ENCODE measurements around the gene FOXL2NB.

Gene FOXL2NB

DNA sequence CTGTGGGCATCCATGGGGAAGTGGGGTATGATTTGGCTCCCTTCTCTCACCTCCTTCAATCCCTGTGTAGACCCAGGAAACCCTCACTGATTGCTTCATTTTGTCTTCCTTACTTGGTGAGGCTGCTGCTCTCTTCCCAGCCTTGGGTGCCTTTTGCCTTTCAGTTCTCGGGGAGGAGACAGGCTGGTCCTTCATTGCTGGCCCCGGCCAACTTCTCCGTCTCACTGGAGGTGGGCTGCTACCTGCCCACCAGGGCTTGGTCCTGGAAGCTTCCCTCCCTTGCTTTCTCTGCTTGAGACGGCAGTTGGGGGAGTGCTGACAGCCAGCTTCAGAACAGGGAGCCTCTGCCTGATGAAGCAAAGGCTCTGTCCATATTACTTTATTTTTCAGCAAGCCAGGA lies 4.7 kb upstream of the FOXL2NB start:
- H3K4me1 ChIP-seq (ENCODE audit: insufficient read depth, low read length), result no peaks in the 10 kb centered on the region

DNA sequence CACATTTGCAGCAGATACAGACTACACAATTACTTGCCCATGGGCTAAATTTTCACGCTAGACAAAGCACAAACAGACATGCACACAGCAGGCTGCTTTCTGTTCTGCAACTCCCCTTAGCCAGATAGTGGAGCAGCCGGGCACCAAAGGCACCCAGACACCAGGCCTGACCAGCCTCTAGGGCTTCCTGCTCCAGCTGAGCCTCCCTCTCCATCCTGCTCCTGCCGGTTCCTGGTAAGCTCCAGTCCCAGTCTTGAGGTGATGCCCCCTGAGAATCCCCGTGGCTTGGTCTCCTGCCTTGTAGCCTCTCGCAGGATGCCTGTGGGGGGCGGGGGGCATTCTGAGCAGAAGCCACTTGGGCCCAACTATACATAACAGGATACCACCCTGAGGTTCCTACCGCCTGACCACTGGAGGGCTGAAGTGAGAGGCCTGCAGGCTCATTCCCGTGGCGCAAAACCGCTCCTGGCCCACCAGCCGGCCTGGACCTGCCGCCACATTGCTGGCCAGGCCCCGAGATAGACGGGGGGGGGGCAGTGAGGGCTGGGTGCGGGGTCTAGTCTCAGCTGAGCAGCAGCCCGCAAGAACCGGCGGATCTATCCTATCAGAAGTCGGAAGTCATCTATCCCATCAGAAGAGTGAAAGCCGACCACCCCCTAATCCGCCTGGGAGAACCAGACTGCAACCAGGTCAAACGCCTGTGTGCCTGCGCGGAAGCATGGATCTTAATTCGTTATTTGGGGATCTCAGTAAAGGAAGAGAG lies 4.0 kb upstream of the FOXL2NB start:
- ATAC-seq (ENCODE audit: insufficient read depth, low read depth), result no peak
- no peak for DNase-seq
- Histone ChIP-seq H2AFZ (ENCODE audit: low read depth, low read length) (no peak overlapping the region), H3K27ac (ENCODE audit: low read length) (no peak overlapping the region), H3K9me3 (ENCODE audit: insufficient read depth, low read length, severe bottlenecking) (no peaks in the 10 kb centered on the region), H3K36me3 (ENCODE audit: insufficient read depth, low read length) (no peaks in the 10 kb centered on the region), H3K4me1 (ENCODE audit: insufficient read depth, low read length) (no peaks in the 10 kb centered on the region), H3K27me3 (ENCODE audit: insufficient read depth, low read length, poor library complexity) (no peaks in the 10 kb centered on the region), H3K4me2 (ENCODE audit: insufficient read depth, low read length) (no peak overlapping the region), H3K9ac (ENCODE audit: low read depth, low read length) (no peak overlapping the region), H3K79me2 (ENCODE audit: insufficient read depth, low read length) (no peaks in the 10 kb centered on the region), H3K4me3 (ENCODE audit: low read depth in 1 of 2, low read length in 2 of 2) (no peak overlapping the region), H4K20me1 (ENCODE audit: insufficient read depth, low read length) (no peaks in the 10 kb centered on the region)
- TF ChIP-seq EZH2 (IDR thresholded peaks at IDR 0.05; ENCODE audit: borderline replicate concordance, low read depth, low read length, severe bottlenecking), result no peak
- TF ChIP-seq, protein P1, sequence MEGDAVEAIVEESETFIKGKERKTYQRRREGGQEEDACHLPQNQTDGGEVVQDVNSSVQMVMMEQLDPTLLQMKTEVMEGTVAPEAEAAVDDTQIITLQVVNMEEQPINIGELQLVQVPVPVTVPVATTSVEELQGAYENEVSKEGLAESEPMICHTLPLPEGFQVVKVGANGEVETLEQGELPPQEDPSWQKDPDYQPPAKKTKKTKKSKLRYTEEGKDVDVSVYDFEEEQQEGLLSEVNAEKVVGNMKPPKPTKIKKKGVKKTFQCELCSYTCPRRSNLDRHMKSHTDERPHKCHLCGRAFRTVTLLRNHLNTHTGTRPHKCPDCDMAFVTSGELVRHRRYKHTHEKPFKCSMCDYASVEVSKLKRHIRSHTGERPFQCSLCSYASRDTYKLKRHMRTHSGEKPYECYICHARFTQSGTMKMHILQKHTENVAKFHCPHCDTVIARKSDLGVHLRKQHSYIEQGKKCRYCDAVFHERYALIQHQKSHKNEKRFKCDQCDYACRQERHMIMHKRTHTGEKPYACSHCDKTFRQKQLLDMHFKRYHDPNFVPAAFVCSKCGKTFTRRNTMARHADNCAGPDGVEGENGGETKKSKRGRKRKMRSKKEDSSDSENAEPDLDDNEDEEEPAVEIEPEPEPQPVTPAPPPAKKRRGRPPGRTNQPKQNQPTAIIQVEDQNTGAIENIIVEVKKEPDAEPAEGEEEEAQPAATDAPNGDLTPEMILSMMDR (IDR thresholded peaks at IDR 0.05; ENCODE audit: borderline replicate concordance, extremely low read depth, low read length, poor library complexity, severe bottlenecking), result no peak

More for the DNA sequence above, 4.7 kb upstream of the FOXL2NB start:
- no peak overlapping the region for H3K4me3 ChIP-seq (ENCODE audit: low read depth in 1 of 2, low read length in 2 of 2)
- no peaks in the 10 kb centered on the region for H4K20me1 ChIP-seq (ENCODE audit: insufficient read depth, low read length)
- H2AFZ ChIP-seq (ENCODE audit: low read depth, low read length), result no peak overlapping the region
- no peak overlapping the region for H3K4me2 ChIP-seq (ENCODE audit: insufficient read depth, low read length)
- no peaks in the 10 kb centered on the region for H3K36me3 ChIP-seq (ENCODE audit: insufficient read depth, low read length)
- H3K27me3 ChIP-seq (ENCODE audit: insufficient read depth, low read length, poor library complexity), result no peaks in the 10 kb centered on the region
- ATAC-seq (ENCODE audit: insufficient read depth, low read depth) (no peak), DNase-seq (no peak)
- no peak overlapping the region for H3K9ac ChIP-seq (ENCODE audit: low read depth, low read length)
- no peaks in the 10 kb centered on the region for H3K9me3 ChIP-seq (ENCODE audit: insufficient read depth, low read length, severe bottlenecking)
- H3K27ac ChIP-seq (ENCODE audit: low read length), result no peak overlapping the region
- TF ChIP-seq, protein P1 (IDR thresholded peaks at IDR 0.05; ENCODE audit: borderline replicate concordance, extremely low read depth, low read length, poor library complexity, severe bottlenecking), result no peak
- no peak for TF ChIP-seq EZH2 (IDR thresholded peaks at IDR 0.05; ENCODE audit: borderline replicate concordance, low read depth, low read length, severe bottlenecking)
- no peaks in the 10 kb centered on the region for H3K79me2 ChIP-seq (ENCODE audit: insufficient read depth, low read length)

DNA sequence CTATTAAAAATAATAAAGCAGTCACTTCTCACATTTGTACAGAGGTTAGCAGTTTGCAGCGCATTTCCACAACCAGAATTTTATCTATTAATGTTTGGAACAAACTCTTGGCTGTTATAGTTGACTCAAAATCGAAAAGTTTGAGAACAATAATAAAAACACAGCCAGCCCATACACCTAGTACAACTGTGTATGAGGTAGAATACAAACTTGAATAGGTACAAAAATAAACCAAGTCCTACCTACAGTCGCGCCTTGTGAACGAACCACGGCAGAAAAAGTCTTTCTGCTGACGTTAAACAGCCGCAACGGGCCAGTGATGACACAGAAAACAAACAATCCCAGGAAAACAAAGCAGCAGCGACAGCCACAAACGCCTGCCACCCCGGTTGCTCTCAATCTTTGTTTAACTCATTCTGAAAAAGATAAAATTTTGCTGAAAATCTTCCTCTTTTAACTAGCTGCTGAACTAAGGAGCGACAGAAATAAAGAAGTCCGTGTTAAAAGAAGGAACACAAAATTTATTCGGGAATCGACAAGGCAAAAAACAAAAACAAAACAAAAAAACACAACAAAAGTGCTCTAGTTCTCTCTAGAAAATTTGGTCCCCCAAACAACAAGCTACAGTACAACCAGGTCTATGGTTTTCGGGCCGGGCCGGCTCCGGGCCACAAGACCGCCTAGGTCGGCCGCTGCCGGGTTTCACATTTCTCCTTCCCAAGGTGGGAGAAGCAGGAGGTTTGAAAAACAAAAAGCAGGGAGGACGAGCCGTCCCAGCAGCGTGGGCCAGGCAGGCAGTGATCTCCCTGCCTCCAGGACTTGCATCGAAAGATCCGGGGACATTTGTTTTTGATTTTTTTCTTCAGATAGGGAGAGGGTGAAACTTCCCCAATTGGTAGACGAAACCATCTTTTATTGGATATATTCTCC lies 3.0 kb upstream of the FOXL2NB start:
- Histone ChIP-seq H3K9ac (ENCODE audit: low read depth, low read length) (no peak overlapping the region), H3K27me3 (ENCODE audit: insufficient read depth, low read length, poor library complexity) (peaks cover 3% of the 10 kb centered on the region), H3K27ac (ENCODE audit: low read length) (no peak overlapping the region), H3K36me3 (ENCODE audit: insufficient read depth, low read length) (no peaks in the 10 kb centered on the region), H3K79me2 (ENCODE audit: insufficient read depth, low read length) (no peaks in the 10 kb centered on the region), H3K9me3 (ENCODE audit: insufficient read depth, low read length, severe bottlenecking) (no peaks in the 10 kb centered on the region), H4K20me1 (ENCODE audit: insufficient read depth, low read length) (no peaks in the 10 kb centered on the region), H3K4me3 (ENCODE audit: low read depth in 1 of 2, low read length in 2 of 2) (no peak overlapping the region), H3K4me2 (ENCODE audit: insufficient read depth, low read length) (no peak overlapping the region), H3K4me1 (ENCODE audit: insufficient read depth, low read length) (no peaks in the 10 kb centered on the region), H2AFZ (ENCODE audit: low read depth, low read length) (no peak overlapping the region)
- ATAC-seq (ENCODE audit: insufficient read depth, low read depth) (no peak), DNase-seq (no peak)
- TF ChIP-seq, protein P1 (IDR thresholded peaks at IDR 0.05; ENCODE audit: borderline replicate concordance, extremely low read depth, low read length, poor library complexity, severe bottlenecking), result no peak
- TF ChIP-seq EZH2 (IDR thresholded peaks at IDR 0.05; ENCODE audit: borderline replicate concordance, low read depth, low read length, severe bottlenecking), result no peak
